ENCODE data around the gene PDGFA. TPM values are rescaled to one million over a fixed set of nuclear protein-coding genes. Genes with fewer than 3 reads are reported as not detected.

The PDGFA gene
- total and polyA plus RNA-seq, 11 donors = 11.8 to 50.9 (median 20.3) TPM

DNA sequence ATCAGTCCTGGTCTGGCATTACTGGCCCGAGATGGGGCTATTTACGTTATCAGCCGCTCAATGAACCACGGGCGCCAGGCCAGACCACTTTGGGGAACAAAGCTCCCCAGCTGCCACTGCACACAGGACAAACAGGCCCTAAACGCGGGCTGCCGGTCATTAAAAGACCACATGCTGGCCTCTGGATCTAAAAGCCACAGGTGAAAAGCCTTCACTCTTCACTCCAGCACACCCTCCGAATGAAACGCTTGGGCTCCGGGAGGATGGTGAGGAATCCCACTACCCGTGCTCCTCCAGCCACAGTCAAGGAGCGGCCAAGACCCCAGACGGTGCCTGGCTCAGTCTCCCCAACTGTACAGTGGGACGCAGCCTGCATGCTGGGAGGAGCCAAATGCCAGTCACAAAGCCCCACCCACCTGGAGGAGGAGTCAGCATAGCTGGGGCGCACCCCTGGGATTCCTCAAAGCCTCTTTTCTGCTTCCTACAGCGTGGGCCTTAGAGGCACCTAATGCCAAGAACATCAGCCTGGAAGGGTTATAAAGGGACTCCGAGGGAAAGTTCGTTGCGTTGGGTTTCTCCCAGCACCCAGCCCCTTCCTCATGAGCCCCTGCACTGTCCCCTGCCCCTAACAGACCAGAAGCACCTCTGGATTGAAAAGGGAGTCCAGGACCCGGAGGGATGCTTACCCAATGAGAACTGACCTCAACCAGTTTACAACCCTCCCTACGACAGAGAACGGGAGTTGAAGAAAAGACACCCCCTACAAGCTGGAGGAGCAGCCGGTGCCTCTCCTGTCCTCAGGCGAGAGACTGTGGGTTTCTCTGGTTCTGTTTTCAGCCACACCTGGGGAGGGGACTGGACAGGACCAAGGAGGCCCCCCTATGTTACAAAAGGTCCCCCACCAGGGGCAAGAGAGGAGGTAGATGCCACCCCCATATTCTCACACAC is 4.7 kb downstream of the PDGFA start:
- ATAC-seq (no peak), DNase-seq (peak in 4 of 5 donors; percentile 38 to 60 (median 52))
- Histone ChIP-seq H3K27me3 (peaks cover 0 to 25% (median 0%) of the 10 kb centered on the region in 9 donors), H3K36me3 (peaks cover 0 to 21% (median 12%) of the 10 kb centered on the region in 9 donors), H3K9me3 (no peaks in the 10 kb centered on the region), H3K4me3 (peak overlapping the region in 4 of 12 donors; percentile 2 to 13 (median 4)), H3K4me1 (peaks cover 0 to 70% (median 25%) of the 10 kb centered on the region in 12 donors), H3K27ac (peak overlapping the region in 9 of 12 donors; percentile 1 to 97 (median 43))
- WGBS, 4 donors = 51 to 61% (median 54%) methylated on average over 18 to 25 of the region's 25 CpGs
- intact Hi-C loops (cut with DNase I) = loop anchor here in 7 of 10 donors (5.0 to 10.0 kb wide), 8 partner anchors 140 to 360 kb away; partner anchors contain the start of genes DNAAF5 (in 1 of the 7), GET4 (in 1 of the 7) and PRKAR1B (in 1 of the 7)
- no peak for TF ChIP-seq POLR2A (IDR thresholded peaks at IDR 0.05)
- TF ChIP-seq, protein P1, sequence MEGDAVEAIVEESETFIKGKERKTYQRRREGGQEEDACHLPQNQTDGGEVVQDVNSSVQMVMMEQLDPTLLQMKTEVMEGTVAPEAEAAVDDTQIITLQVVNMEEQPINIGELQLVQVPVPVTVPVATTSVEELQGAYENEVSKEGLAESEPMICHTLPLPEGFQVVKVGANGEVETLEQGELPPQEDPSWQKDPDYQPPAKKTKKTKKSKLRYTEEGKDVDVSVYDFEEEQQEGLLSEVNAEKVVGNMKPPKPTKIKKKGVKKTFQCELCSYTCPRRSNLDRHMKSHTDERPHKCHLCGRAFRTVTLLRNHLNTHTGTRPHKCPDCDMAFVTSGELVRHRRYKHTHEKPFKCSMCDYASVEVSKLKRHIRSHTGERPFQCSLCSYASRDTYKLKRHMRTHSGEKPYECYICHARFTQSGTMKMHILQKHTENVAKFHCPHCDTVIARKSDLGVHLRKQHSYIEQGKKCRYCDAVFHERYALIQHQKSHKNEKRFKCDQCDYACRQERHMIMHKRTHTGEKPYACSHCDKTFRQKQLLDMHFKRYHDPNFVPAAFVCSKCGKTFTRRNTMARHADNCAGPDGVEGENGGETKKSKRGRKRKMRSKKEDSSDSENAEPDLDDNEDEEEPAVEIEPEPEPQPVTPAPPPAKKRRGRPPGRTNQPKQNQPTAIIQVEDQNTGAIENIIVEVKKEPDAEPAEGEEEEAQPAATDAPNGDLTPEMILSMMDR (IDR thresholded peaks at IDR 0.05) = no peak

DNA sequence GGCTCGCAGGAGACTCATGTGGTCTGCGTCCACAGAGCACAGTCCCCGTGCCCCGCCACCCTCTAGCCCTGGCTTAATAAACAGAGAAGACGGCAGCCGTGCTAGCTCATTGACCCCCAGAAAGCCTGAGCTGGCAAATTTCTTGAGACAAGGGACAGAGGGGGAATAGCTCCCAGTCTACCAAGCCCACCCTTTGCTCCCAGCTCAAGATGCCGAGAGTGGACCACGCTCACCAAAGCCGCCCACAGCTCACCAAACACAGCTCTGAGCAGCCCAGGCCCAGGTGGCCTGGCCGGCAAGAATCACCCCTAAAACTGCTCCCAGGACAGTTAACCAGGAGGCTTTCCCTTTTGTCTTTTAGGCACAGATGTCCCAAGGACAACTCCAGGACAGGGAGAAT is 5.4 kb downstream of the PDGFA start:
- peaks cover 0 to 28% (median 17%) of the 10 kb centered on the region in 9 donors for H3K36me3 ChIP-seq
- TF ChIP-seq, protein P1 (IDR thresholded peaks at IDR 0.05) = no peak
- no peak for TF ChIP-seq POLR2A (IDR thresholded peaks at IDR 0.05)
- no peaks in the 10 kb centered on the region for H3K9me3 ChIP-seq
- intact Hi-C loops (cut with DNase I) = loop anchor here in 5 of 10 donors (5.0 to 10.0 kb wide), 5 partner anchors 141 to 361 kb away; partner anchors contain the start of gene GET4 (in 1 of the 5)
- peaks cover 0 to 23% (median 0%) of the 10 kb centered on the region in 9 donors for H3K27me3 ChIP-seq
- ATAC-seq (no peak), DNase-seq (no peak)
- H3K4me1 ChIP-seq = peaks cover 0 to 67% (median 25%) of the 10 kb centered on the region in 12 donors
- 67 to 87% (median 80%) methylated on average over 6 to 10 of the region's 10 CpGs for WGBS, 4 donors
- H3K4me3 ChIP-seq = peak overlapping the region in 1 of 12 donors; percentile 13
- peak overlapping the region in 9 of 12 donors; percentile 1 to 97 (median 35) for H3K27ac ChIP-seq

GRCh38 chr7:513521-514166 is 6.0 kb downstream of the PDGFA start:
- ATAC-seq = no peak
- H3K36me3 ChIP-seq = peaks cover 0 to 33% (median 23%) of the 10 kb centered on the region in 9 donors
- H3K27ac ChIP-seq = peak overlapping the region in 6 of 12 donors; percentile 27 to 97 (median 64)
- H3K27me3 ChIP-seq = peaks cover 0 to 23% (median 0%) of the 10 kb centered on the region in 9 donors
- no peak for TF ChIP-seq POLR2A (IDR thresholded peaks at IDR 0.05)
- TF ChIP-seq, protein P1 (IDR thresholded peaks at IDR 0.05) = no peak
- intact Hi-C loops (cut with DNase I) = loop anchor here in 5 of 10 donors (5.0 to 10.0 kb wide), 5 partner anchors 141 to 361 kb away; partner anchors contain the start of gene GET4 (in 1 of the 5)
- peaks cover 0 to 63% (median 25%) of the 10 kb centered on the region in 12 donors for H3K4me1 ChIP-seq
- no peak for DNase-seq
- H3K9me3 ChIP-seq = no peaks in the 10 kb centered on the region
- H3K4me3 ChIP-seq = no peak overlapping the region
- 74 to 86% (median 83%) methylated on average over 17 to 20 of the region's 20 CpGs for WGBS, 4 donors
